ENCODE results near the gene COPS8.
A peak's percentile ranks its signal among the peaks of the same experiment; 100 is the strongest.

Gene COPS8

DNA sequence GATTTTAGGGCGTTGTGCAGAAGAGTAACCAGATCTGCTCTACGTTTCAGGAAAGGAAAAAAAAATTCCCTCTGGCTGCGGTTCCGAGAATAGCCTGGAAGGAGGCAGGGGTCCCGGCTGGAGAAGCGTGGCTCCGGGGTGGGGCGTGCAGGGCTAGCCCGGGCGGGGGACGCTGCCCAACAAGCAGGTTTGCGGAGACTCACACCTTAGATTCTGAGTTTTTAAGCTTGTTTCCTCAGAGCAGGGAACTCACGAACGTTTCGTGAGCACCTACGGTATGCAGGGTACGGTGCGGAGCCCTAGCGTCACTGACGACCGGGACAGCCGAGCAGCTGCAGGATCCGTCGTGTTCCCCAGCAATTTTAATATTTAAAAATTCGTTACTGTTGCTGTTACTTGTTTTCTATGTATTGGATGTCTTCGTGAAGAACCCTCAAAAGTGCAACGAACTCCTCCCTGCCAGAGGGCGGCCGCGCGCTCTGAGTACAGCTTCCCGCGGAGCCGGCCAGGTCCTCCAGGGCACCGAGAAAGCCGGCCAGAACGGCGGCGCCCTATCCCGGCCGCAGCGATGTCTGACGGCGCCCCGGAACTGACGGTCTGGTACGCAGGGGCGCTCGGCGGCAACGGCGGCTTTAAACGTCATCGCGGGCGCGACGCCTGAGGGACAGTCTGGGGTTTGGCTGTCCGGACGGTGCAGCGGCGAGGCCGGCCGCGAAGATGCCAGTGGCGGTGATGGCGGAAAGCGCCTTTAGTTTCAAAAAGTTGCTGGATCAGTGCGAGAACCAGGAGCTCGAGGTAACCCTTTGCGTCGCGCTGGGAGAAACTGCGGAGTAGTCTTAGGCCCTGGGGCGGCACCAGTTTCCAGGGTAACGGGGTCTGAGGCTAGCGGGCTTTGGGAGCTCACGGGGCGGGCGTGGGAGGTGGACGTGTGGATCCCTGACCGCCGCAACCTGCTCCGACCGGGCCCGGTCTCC, at the start of gene COPS8:
Gene COPS8, plus strand, starts transcription at position 642 of the 974 bp plus-strand sequence. Its CDS starts 76 bp downstream, at position 718.
- DNase-seq, result peak; percentile 68 to 86 (median 81)

DNA sequence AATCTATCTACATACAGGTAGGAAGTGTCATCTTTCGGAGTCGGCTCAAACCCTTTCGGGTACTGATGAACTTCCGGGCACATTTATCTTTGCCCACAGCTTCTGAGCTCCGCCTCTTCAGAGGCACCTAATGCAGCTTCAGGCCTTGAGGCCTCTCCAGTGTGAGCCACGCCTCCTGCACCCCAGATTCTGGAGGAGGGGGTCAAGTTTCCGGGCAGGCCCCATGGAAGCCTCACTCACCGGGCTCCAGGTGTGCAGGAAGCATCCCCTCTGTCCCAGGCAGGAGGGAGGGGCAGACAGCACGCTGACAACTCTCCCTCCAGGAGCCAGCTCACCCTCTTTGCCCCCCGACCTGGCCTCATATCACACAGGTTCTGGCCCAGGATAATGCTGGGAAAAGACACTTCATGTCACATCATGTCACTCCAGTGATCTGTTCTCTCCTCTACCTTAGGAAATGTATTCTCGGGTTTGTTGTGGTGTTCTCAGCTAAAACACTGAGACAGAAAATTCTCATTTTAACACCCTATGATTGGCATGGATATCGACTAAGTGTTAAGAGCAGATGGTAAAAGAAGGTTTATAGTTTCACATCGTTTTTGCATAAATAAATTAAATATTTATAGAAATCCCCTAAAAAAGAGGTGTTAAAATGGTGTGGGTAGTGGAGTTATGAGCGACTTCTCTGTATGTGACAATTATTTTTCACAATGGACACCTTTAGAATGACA, 46.2 kb upstream of the COPS8 start:
- DNase-seq, result no peak

DNA sequence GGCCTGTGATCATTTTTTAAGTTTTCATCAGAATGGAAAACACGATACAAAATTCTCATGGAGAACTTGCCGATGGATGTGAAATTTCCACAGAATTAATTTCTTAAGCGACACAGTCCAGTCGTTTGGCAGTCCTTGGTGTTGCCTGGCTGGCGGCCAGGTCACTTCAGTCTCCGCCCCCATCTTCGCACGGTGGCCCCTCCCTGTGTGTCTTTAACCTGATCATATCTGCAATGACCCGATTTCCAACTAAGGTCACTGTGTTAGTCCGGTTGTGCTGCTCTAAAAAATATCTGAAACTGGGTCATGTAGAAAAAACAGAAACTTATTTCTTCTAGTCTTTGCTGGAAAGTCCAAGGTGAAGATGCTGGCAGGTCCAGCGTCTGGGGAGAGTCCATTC, 44.5 kb upstream of the COPS8 start:
- no peak for DNase-seq

GRCh38 chr2:237042101-237042500, 43.6 kb upstream of the COPS8 start:
- no peak for DNase-seq

DNA sequence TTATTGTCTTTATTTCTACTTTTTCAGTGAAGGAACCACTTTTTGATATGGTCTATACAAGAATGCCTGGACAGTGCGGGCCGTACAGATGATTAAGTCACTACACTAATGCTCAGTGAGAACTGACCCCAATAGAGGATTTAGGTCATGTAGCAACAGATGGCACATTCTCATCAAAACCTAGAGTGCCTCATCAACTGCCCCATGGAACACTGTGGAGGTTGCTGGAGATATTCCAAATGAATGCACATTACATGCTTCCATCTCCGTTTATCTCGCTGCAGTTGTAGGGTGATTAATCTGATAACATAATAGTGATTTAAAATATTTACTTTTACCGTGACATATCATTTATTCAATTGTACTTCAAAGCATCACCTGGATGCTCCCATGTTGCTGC, 41.8 kb upstream of the COPS8 start:
- no peak for DNase-seq

DNA sequence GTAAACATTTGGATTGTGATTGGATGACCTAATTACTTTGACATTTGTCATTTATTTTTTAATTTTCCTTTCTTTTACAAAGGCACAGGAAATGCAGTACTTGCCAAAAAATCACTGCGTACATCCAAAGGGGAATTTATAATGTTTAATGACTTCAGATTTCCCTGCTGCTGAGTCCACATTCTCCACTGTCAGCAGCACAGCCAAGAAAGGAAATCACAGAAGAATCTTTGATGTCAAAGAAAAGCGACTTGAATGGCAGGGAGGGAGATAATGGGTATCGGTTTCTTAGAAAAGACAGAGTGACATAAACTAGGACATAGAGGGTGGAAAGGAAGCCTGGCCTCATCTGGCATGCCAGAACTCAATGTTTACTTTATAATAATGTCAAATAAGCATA, 41.4 kb upstream of the COPS8 start:
- DNase-seq, result no peak

DNA sequence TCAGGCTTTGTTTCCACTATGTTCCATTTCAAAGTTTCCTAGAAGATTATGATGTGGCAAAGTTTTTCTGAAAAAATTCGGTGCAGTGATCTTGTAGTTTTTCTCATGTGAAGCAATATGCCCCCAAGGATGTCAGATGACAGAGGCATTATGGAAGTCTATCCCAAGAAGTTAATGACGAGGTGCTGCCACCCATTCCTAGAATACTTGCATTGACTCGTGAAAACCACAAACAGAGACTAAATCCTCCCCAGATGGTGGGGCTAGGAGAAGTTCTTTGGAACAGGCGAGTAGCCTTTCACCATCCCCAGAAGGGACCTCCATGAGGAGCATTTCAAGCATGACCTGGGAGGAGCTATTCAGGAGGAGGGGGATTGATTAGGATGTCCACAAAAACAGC, 40.2 kb upstream of the COPS8 start:
- DNase-seq, result no peak

DNA sequence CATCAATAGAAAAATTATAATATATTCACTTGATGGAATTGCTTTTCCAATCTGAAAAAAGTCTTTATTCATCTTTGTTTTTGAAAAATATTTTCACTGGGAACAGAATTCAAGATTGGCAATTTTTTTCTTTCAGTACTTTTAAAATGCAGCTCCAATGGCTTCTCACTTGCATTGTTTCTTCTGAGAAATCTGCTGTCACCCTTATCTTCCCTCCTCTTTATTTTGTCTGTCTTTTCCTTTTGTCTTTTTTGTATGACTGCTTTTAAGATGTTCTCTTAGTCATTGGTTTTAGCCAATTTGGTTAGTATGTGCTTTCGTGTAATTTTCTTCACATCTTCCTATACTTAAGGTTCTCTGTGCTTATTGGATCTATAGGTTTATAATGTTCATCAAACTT, 37.1 kb upstream of the COPS8 start:
- DNase-seq, result no peak

DNA sequence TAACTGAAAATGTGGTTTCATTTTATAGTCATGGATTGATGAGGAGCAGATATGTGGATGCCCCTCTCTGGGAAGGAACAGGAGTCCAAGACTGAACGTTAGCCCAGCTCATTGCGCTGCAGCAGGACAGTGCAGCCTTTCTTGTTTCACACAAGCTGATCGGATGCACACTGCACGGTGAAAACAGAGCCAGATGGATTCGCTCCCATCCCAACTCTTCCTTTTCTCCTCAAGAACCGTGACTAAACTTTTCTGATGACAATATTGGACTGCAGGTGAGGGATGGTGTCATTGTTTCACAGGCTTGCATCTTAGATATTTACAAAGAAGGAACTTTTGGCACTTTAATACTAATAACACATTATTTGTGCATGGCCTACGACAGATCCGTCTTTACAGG, 33.8 kb upstream of the COPS8 start:
- no peak for DNase-seq

- no peak for DNase-seq
Observed at GRCh38 chr2:237053066-237053465, 32.6 kb upstream of the COPS8 start.

- DNase-seq, result no peak
Observed at GRCh38 chr2:237055386-237056100, 30.1 kb upstream of the COPS8 start.

DNA sequence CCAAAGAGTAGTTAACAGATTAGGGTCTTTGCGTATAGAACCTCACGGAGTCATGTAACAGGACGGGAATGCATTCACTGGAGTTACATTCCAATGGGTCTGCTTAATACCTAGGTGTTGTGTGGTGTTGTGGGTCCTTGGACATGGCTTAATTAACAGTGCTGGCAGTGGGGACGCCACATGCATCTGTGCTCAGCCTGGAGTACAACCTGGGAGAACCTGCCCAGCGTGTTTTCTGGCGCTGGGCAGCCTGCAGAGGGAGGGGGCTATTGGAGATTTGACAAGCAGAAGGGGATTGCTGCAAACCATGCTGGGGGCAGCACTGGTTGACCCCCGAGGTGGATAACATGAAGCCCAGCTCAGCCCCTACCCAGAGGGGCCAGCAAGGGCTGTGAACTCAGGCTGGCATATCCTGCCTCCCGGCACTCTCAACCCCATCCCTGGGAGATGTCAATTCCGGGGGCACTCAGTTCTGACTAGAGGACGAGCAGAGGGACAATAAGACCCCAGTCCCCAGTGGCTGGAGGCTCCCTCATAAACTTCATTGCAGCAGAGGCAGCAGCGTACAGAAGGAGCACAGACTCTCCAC, 29.3 kb upstream of the COPS8 start:
- DNase-seq, result no peak

DNA sequence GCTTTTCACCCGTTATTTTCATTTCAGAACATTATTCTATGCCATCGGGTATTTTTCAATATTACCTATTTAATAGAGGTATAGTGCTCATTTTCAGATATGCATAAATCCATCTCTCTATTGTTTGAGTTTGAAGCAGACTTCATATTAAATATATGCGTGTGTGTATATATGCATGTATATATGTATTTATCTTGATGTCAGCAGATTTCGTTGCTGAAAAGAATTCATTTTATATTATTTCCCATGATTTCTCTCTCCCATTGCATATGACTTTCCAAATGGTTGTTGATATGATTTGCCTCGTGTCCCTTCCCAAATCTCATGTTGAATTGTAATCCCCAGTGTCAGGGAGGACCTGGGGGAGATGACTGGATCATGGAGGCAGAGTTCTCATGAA, 28.6 kb upstream of the COPS8 start:
- no peak for DNase-seq

GRCh38 chr2:237057893-237058300, 27.8 kb upstream of the COPS8 start:
- DNase-seq, result no peak

- DNase-seq, result no peak
Observed at GRCh38 chr2:237058423-237058822, 27.3 kb upstream of the COPS8 start.

- DNase-seq, result no peak
Observed at GRCh38 chr2:237059155-237059875, 26.4 kb upstream of the COPS8 start.

DNA sequence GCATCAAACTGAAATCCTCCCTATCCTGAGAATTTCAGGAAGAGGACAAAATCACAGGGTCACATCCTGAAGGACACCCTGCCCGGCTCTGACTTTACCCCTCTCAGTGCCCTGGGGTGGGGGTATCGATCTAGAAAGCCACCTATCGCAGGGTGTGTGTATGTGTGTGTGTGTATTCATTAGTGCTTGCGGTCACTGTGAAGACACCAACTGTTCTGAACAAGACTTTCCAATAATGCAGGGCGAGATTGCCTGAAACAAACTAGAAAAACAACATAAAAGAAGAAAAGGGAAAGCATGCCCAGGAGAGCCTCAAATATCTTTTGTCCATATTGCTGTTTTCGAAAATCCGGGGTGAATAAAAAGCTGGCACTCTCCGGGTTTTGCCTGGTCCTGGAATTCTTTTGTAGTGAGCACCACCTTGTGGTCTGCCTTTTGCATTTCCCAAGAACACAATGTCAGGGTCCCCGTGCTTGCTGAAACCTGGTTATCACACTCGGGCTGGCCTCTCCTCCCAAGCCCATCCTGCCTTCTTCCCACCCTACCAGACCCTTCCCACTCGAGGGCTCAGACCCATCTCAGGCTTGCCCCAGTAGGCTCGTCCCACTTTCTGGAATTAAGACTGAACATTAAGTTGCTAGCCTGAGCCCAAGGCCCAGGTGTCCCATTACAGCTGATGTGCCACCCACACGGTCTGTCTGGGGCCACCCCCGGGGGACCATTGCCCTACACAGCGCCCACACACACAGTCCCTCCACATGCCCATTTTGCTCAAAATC, 25.0 kb upstream of the COPS8 start:
- no peak for DNase-seq

DNA sequence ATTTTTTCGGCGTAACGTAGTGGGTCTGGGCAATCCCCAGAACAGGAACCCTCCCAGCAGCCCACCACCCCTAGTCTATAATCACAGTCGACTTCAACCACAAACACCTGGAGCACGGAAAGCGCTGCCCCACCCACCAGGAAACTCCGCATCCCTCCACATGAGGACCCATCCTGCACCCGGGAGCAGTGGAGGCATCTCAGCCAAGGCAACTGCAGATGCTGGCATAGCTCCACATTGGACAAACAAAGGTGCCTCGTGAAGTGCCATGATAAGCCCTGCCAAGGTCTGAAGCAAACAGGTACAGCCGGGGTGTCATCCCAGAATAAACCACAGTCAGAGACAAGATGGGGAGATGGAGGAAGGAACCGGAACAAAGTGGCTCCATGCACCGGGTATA, 24.3 kb upstream of the COPS8 start:
- no peak for DNase-seq

DNA sequence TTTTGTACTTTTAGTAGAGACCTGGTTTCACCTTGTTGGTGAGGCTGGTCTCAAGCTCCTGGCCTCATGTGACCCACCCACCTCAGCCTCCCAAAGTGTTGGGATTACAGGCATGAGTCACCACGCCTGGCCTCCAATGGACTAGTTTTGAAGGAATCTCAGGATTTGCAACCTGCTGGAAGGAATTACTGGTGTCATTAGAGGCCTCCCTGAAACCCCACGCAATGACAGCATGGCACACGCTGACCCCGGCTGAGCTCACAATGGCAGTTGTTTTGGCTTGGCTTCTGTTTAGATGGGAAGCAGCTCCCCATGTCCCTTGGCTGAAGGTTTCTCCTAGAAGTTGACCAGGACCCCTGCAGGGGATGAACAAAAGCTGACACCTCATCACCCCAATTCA, 23.1 kb upstream of the COPS8 start:
- no peak for DNase-seq

GRCh38 chr2:237064203-237065070, 21.3 kb upstream of the COPS8 start:
- DNase-seq, result no peak

DNA sequence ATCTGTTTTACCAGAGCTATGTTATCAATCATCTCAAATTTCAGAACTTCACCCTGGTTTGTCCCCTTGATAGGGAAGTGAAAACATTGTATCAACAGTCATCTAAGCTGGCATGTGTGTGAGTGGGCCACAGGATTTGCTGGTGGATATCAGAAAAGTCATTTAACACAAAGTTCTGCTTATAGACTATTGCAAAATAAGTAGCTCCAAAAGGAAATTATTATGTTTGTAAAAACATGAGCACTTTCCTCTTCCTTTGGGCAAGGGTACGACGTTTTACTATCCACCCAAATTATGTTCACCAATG, 20.7 kb upstream of the COPS8 start:
- DNase-seq, result no peak

Data from activated naive CD4-positive, alpha-beta T cell (primary cell).